SU-DHL-6 (cell line): ENCODE data around the gene OSBP2.

Experiments used
- H2AFZ ChIP-seq: fragments of 200-600 bp; sonication (generic); 2 replicates; pipeline ENCODE4 v1.6.1; 2014; ENCODE audit warnings: low read depth, mild to moderate bottlenecking, moderate library complexity, mixed read lengths, antibody characterized with exemption, low read length; ENCODE audit not compliant: severe bottlenecking
- H3F3A ChIP-seq: fragments of 200-600 bp; shearing (Covaris generic); 2 replicates; pipeline ENCODE4 v1.6.0; 2016; ENCODE audit warnings: antibody characterized with exemption, mild to moderate bottlenecking; ENCODE audit not compliant: insufficient read depth
- H3K27ac ChIP-seq: fragments of 200-600 bp; sonication (generic); 2 replicates; pipeline ENCODE4 v1.5.1; 2016; ENCODE audit warnings: low read depth, mild to moderate bottlenecking, low read length, moderate library complexity, mixed read lengths
- H3K27me3 ChIP-seq: fragments of 200-600 bp; sonication (generic), shearing (Covaris generic); 2 replicates; pipeline ENCODE4 v1.6.0; 2014; ENCODE audit warnings: mild to moderate bottlenecking, low read length
- H3K36me3 ChIP-seq: fragments of 200-600 bp; sonication (generic); 2 replicates; pipeline ENCODE4 v1.6.1; 2014; ENCODE audit warnings: mild to moderate bottlenecking, low read length, mixed read lengths
- H3K4me2 ChIP-seq: fragments of 300-600, 200-600 bp; shearing (Covaris generic), sonication (generic); 2 replicates; pipeline ENCODE4 v1.6.0; 2014; ENCODE audit warnings: low read length, low read depth, mild to moderate bottlenecking; ENCODE audit not compliant: poor library complexity, severe bottlenecking
- H3K4me3 ChIP-seq: fragments of 200-600 bp; sonication (generic); 2 replicates; pipeline ENCODE4 v1.5.1; 2014; ENCODE audit warnings: antibody characterized with exemption, low read length, mild to moderate bottlenecking, mixed read lengths; ENCODE audit not compliant: insufficient read depth, poor library complexity, severe bottlenecking
- H3K79me2 ChIP-seq: fragments of 200-600 bp; sonication (generic); 2 replicates; pipeline ENCODE4 v1.6.1; 2014; ENCODE audit warnings: mild to moderate bottlenecking, low read length, moderate library complexity; ENCODE audit not compliant: insufficient read depth
- H3K9ac ChIP-seq: fragments of 200-600 bp; sonication (generic); 2 replicates; pipeline ENCODE4 v1.7.0; 2014; ENCODE audit warnings: mild to moderate bottlenecking, low read length
- H3K9me2 ChIP-seq: fragments of 200-600 bp; sonication (generic); replicated peaks from 2 replicates; pipeline ENCODE4 v1.6.1; 2014; ENCODE audit warnings: low read length; ENCODE audit not compliant: insufficient read depth
- H3K9me3 ChIP-seq: fragments of 200-600 bp; sonication (generic); 2 replicates; pipeline ENCODE4 v1.6.1; 2014; ENCODE audit warnings: low read length, mixed read lengths; ENCODE audit not compliant: insufficient read depth
- H4K20me1 ChIP-seq: fragments of 200-600 bp; sonication (generic); 2 replicates; pipeline ENCODE4 v1.6.1; 2014; ENCODE audit warnings: low read depth, mild to moderate bottlenecking, antibody characterized with exemption, low read length, moderate library complexity, mixed read lengths
- EZH2phosphoT487 ChIP-seq: fragments of 200-600 bp; sonication (generic), shearing (Covaris generic); conservative IDR thresholded peaks from 2 replicates; pipeline ENCODE4 v1.6.1; 2018; ENCODE audit warnings: mild to moderate bottlenecking, antibody characterized with exemption, low read length, moderate library complexity, mixed read lengths
- TF ChIP-seq, protein P1 (sequence below): fragments of 200-600 bp; sonication (generic); IDR thresholded peaks from one replicate; pipeline ENCODE4 v1.5.1; 2017; ENCODE audit warnings: antibody characterized with exemption, mild to moderate bottlenecking, low read length, moderate library complexity; ENCODE audit not compliant: insufficient read depth, poor library complexity, severe bottlenecking

OSBP2 gene

DNA sequence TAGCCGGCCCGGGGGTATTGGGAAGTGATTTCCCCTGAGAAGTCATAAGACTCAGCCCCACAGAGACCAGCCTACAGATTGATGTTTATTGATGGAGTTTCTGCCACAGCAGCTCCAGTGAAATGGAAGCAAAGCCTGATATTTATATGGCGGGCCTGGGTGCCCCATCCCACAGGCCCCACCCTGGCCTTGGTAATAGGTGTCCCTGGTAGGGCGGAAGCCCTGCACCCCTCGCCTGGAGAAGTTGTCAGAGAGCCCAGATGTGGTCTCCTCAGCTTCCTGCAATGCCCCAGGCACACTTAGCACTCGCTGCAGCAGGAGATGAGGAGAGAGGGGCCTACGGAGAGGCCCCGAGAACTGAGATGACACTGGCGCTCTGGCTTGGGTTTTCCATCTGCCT is 166.5 kb downstream of the OSBP2 start:
- H2AFZ ChIP-seq, result no peak overlapping the region
- no peak overlapping the region for H3K27ac ChIP-seq
- no peak overlapping the region for H3K9ac ChIP-seq
- no peak overlapping the region for H3K4me2 ChIP-seq
- H3K36me3 ChIP-seq, result no peaks in the 10 kb centered on the region
- H3K27me3 ChIP-seq, result no peaks in the 10 kb centered on the region
- no peaks in the 10 kb centered on the region for H3K79me2 ChIP-seq
- H3K9me3 ChIP-seq, result no peaks in the 10 kb centered on the region
- H4K20me1 ChIP-seq, result no peaks in the 10 kb centered on the region
- H3F3A ChIP-seq, result no peaks in the 10 kb centered on the region
- TF ChIP-seq EZH2phosphoT487, result no peak
- TF ChIP-seq, protein P1, sequence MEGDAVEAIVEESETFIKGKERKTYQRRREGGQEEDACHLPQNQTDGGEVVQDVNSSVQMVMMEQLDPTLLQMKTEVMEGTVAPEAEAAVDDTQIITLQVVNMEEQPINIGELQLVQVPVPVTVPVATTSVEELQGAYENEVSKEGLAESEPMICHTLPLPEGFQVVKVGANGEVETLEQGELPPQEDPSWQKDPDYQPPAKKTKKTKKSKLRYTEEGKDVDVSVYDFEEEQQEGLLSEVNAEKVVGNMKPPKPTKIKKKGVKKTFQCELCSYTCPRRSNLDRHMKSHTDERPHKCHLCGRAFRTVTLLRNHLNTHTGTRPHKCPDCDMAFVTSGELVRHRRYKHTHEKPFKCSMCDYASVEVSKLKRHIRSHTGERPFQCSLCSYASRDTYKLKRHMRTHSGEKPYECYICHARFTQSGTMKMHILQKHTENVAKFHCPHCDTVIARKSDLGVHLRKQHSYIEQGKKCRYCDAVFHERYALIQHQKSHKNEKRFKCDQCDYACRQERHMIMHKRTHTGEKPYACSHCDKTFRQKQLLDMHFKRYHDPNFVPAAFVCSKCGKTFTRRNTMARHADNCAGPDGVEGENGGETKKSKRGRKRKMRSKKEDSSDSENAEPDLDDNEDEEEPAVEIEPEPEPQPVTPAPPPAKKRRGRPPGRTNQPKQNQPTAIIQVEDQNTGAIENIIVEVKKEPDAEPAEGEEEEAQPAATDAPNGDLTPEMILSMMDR, result no peak
- H3K9me2 ChIP-seq, result no peaks in the 10 kb centered on the region
- no peak overlapping the region for H3K4me3 ChIP-seq

DNA sequence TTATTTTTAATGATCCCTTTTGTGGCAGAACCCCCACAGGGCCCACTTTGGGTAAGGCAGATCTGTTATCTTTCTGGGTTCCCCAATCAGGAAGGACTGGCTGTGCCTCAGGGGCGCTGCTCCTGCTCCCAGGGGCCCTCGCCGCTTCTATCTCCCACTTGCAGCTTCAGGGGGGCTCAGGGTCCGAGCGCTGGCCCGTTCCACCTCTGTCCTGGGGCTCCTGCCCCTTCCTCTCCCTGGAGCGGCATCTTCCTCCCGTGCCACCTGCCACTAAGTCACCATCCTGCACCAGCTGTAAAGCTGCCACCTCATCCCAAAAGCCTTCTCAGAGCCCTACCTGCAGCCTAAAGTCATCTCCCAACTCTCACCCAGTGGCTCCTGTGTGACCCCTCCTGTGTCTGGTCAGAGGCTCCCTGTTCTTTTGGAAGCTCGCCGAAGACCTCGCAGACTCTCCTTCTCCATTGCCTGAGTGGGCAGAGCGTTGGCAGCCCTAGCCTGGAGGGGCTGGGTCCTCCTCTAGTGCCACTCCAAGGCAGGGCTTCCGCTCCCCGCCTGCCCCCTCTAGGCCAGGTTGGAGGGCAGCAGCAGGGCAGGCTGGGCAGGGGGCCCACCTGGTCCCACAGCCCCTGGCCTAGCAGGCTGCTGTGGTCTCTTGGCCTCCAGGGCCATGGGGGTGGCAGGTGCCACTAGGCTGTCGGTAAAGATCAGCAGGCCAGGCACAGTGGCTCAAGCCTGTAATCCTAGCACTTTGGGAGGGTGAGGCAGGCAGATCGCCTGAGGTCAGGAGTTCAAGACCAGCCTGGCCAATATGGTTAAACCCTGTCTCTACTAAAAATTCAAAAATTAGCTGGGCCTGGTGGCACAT is 167.2 kb downstream of the OSBP2 start:
- Histone ChIP-seq H3K4me3 (no peak overlapping the region), H3K27ac (no peak overlapping the region), H3K9me3 (no peaks in the 10 kb centered on the region), H3K36me3 (no peaks in the 10 kb centered on the region), H3K9ac (no peak overlapping the region), H3K27me3 (no peaks in the 10 kb centered on the region), H4K20me1 (no peaks in the 10 kb centered on the region), H3K4me2 (no peak overlapping the region), H2AFZ (no peak overlapping the region), H3F3A (no peaks in the 10 kb centered on the region), H3K9me2 (no peaks in the 10 kb centered on the region), H3K79me2 (no peaks in the 10 kb centered on the region)
- TF ChIP-seq EZH2phosphoT487, result no peak
- TF ChIP-seq, protein P1, result no peak

DNA sequence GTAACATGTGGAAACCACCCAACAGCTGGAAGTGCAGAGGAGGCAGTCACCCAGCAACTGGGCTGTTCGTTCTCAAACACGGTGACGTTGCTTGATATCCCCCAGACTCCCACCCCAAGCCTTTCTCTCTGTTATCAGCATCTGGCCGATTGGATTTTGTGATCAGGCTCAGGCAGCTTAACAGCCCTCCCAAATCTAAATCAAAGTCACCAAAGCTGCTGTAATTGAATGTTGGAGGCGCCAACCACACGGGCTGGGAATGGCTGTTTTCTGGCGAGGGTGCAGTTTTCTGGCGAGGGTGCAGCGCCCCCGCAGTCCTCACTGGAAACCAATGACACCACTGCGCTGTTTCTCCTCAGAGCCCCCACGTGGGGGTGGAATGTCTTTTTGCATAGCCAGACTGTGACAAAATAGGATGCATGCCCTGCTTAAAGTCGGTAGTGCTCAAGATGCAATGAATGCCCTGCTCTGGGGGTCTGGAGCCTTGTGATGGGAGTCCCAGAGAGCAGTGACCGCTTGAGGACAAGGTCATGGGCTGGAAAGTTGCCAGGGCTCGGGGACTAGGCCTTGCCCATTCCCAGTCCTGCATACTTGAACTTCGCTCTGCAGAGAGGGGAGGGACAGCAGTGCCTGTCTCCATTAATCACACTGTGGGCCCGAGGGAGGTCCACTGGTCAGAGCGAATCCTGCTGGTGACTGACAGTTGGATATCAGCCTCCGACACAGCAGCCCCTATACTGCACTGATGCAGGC is 168.6 kb downstream of the OSBP2 start:
- no peak overlapping the region for H3K9ac ChIP-seq
- H3K9me3 ChIP-seq, result no peaks in the 10 kb centered on the region
- no peaks in the 10 kb centered on the region for H3F3A ChIP-seq
- no peaks in the 10 kb centered on the region for H3K79me2 ChIP-seq
- no peaks in the 10 kb centered on the region for H4K20me1 ChIP-seq
- no peak for TF ChIP-seq EZH2phosphoT487
- TF ChIP-seq, protein P1, result no peak
- H3K36me3 ChIP-seq, result no peaks in the 10 kb centered on the region
- H3K4me3 ChIP-seq, result no peak overlapping the region
- no peak overlapping the region for H2AFZ ChIP-seq
- no peak overlapping the region for H3K27ac ChIP-seq
- no peak overlapping the region for H3K4me2 ChIP-seq
- H3K27me3 ChIP-seq, result no peaks in the 10 kb centered on the region
- no peaks in the 10 kb centered on the region for H3K9me2 ChIP-seq
